Psoas muscle (tissue), 8 donors: ENCODE results near the gene PDZD8. TPM values are rescaled to one million over a fixed set of nuclear protein-coding genes. Genes with fewer than 3 reads are reported as not detected.

Experiments
- ATAC-seq, 4 donors: fragments of 200-7000 bp; cut with Tn5 transposase; one replicate each; pipeline ENCODE4 v1.9.1; 2020; ENCODE audit warnings: moderate library complexity in 3 of 4, mild to moderate bottlenecking in 2 of 4
- DNase-seq, 2 donors: peaks; one replicate each; pipeline ENCODE4 v3.0.0-alpha.2; 2020
- H3K27ac ChIP-seq: fragments of 200-600 bp; one replicate; pipeline ENCODE4 v1.8.0; 2022
- H3K27me3 ChIP-seq, 3 donors: fragments of 200-600 bp in 1 of 3; one replicate each; pipeline versions ENCODE4 v1.6.1 to v1.8.0; 2013 to 2022; ENCODE audit warnings: low read length in 2 of 3, mild to moderate bottlenecking in 2 of 3, moderate library complexity in 1 of 3; ENCODE audit not compliant: insufficient read depth in 3 of 3
- H3K36me3 ChIP-seq, 2 donors: fragments of 200-600 bp in 1 of 2; one replicate each; pipeline versions ENCODE4 v1.6.1 to v1.8.0; 2013 to 2022; ENCODE audit warnings: low read depth in 1 of 2, mild to moderate bottlenecking in 1 of 2, moderate library complexity in 1 of 2; ENCODE audit not compliant: insufficient read depth in 1 of 2
- H3K4me1 ChIP-seq: fragments of 200-600 bp; one replicate; pipeline ENCODE4 v1.8.0; 2022
- H3K4me3 ChIP-seq: fragments of 200-600 bp; one replicate; pipeline ENCODE4 v1.8.0; 2022; ENCODE audit warnings: mild to moderate bottlenecking
- H3K9me3 ChIP-seq: fragments of 200-600 bp; one replicate; pipeline ENCODE4 v1.8.0; 2022
- WGBS, 3 donors: extraction: QIAGEN DNeasy Blood & Tissue Kit; methylation state at CpG; one replicate each; pipeline versions ENCODE4 v1.1.6 to v1.1.7; 2013; 5-methylcytosine and 5-hydroxymethylcytosine counted together
- intact Hi-C, 2 donors: fragments of 100-400 bp; cut with DNase I; formaldehyde crosslinking; loops; one replicate each; pipeline versions ENCODE4 v1.11.0 to v1.14.2; 2022
- polyA plus RNA-seq, 3 donors: library from polyadenylated mRNA; stranded (reverse); fragments of 200-250 nt; gene quantifications; one replicate each; pipeline ENCODE4 v1.2.3, GENCODE V29; 2013
- total RNA-seq, 4 donors: library from RNA; stranded (reverse); fragmentation: NEBNext Ultra II Directional in 2 of 4; extraction: Animal tissue kit (Norgen Biotek cat#: 25700) in 2 of 4; gene quantifications; one replicate each; pipeline versions ENCODE4 v1.2.1 to v1.2.4, GENCODE V29; 2021 to 2023
- TF ChIP-seq, protein P1 (sequence below): fragments of 200-600 bp; IDR thresholded peaks from one replicate; pipeline ENCODE4 v1.8.0; 2022; ENCODE audit warnings: antibody characterized with exemption
- donor health status: healthy with polysubstance abuse.
- donor health status: DM: no; HTN: no; CAD: no; lungs with moderate emphysema.
- donor health status: Bipolar disorder and iron deficiency.
- donor health status: healthy.
- donor health status: DM: yes; HTN: yes; CAD: no.
- donor health status: DM: no; HTN: no; CAD: no.
- donor health status: DM: no; HTN: no; CAD: no.
- donor health status: DM: yes; HTN: yes; CAD: no.

The PDZD8 gene
- total and polyA plus RNA-seq, 7 donors, result 3.3 to 20.3 (median 19.1) TPM

DNA sequence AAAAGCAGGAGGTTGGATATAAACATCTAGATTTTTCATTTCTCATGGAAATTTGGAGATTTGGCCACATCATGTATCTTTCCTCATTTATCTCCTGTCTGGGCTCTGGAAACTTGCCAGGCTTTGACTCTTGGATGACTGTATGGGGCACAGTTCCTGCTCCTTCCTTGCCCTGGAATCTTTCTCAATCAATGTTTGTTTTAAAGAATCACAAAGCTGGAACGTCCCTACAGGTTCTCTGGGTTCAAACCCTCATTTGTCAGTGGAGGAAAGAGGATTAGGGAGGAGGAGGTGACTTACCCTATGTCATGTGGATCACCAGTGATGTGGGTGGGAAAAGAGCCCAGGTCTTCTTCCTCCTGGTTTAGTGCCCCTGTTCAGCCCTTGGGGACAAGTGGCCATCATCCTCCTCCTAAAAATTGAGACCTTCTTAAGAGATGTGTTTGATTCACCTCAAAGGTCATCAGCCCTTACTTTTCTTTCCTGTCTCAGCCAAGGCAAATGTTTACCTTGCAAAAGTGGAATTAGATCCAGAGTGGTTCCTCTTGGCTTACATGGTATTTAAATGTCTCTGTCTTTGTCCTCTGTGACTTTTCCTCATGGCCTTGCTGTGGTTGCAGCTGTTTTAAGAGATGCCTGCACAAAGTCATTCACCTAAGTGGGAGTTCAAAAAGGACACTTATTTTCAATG is 38.8 kb upstream of the PDZD8 start:
- H3K9me3 ChIP-seq, result no peaks in the 10 kb centered on the region
- 26% methylated on average over 1 of the region's 1 CpG for WGBS, 3 donors
- TF ChIP-seq, protein P1, sequence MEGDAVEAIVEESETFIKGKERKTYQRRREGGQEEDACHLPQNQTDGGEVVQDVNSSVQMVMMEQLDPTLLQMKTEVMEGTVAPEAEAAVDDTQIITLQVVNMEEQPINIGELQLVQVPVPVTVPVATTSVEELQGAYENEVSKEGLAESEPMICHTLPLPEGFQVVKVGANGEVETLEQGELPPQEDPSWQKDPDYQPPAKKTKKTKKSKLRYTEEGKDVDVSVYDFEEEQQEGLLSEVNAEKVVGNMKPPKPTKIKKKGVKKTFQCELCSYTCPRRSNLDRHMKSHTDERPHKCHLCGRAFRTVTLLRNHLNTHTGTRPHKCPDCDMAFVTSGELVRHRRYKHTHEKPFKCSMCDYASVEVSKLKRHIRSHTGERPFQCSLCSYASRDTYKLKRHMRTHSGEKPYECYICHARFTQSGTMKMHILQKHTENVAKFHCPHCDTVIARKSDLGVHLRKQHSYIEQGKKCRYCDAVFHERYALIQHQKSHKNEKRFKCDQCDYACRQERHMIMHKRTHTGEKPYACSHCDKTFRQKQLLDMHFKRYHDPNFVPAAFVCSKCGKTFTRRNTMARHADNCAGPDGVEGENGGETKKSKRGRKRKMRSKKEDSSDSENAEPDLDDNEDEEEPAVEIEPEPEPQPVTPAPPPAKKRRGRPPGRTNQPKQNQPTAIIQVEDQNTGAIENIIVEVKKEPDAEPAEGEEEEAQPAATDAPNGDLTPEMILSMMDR, result no peak
- no peaks in the 10 kb centered on the region for H3K36me3 ChIP-seq
- DNase-seq (no peak), ATAC-seq (no peak)
- H3K27ac ChIP-seq, result no peak overlapping the region
- peaks cover 0 to 5% (median 0%) of the 10 kb centered on the region in 3 donors for H3K27me3 ChIP-seq
- H3K4me3 ChIP-seq, result no peak overlapping the region
- H3K4me1 ChIP-seq, result no peaks in the 10 kb centered on the region
- intact Hi-C loops, result no loop called here

DNA sequence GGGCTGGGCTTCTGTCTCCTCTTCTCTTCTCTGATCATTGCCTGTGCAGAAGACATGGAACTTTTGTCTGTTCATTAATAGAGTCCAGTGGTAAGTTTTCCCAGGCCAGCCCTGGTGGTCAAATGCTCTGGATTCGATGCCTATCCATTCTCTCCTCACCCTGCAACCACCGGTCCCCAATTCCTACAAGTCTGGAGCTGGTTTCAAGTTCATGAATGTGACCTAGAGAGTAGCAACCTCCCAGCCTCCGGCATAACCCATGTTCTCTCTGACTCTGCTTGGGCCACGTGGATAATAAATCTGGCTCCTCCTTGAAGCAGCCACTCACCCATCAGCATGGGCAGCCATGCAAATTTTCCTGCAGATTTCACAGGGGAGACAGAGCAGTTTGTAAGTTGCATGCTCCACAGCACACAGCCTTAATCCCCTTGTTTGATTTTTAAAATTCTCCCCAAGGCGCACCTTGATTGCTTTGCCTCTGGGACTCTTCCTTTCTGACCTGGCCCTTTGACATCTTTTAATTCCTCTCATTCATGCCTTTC is 37.3 kb upstream of the PDZD8 start:
- Histone ChIP-seq H3K27me3 (peaks cover 0 to 5% (median 0%) of the 10 kb centered on the region in 3 donors), H3K27ac (no peak overlapping the region), H3K4me1 (no peaks in the 10 kb centered on the region), H3K36me3 (no peaks in the 10 kb centered on the region), H3K4me3 (no peak overlapping the region), H3K9me3 (no peaks in the 10 kb centered on the region)
- WGBS, 3 donors, result 58 to 65% (median 61%) methylated on average over 5 of the region's 5 CpGs
- intact Hi-C loops, result no loop called here
- TF ChIP-seq, protein P1, result no peak
- ATAC-seq (no peak), DNase-seq (no peak)

DNA sequence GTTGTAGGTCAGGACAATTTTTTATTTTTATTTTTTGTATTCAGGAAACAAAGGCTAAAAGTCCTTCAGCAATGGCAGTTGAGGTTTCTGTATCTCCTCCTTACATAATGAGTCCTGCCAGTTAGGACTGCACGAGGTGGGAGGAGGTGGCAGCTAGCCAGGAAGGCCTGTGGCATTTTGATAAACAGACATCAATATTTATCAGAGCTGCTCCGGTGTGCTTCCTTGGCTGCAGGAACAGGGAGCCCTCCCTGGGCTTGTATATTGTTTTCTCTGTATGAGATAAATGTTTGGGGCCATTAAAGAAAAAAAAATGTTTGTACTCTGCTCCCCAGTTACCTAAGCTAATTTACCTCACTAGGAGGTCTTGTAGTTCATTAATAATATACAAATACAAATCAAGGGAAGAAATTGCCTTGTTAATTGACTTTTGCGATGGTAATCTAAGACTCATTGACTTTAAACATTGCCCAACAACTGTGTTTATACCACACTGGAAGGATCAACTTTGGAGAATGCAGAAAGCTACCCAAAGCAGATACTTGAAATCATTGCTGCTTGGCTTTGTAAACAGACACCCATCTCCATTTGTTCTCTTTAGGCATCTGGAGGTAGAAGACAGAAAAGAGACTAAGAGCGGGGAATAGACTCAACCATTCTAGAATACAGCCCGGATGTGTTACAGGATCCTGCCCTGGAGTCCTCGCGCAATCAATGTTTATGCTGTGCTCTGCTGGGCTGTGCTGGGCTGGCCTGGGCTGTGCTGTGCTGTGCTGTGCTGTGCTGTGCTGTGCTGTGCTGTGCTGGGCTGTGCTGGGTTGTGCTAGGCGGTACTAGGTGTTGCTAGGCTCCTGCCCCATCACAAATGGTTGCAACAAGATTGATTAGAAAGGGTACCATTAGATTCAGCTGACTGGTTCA is 36.5 kb upstream of the PDZD8 start:
- ATAC-seq, result no peak
- intact Hi-C loops, result no loop called here
- WGBS, 3 donors, result 68 to 73% (median 68%) methylated on average over 8 of the region's 8 CpGs

DNA sequence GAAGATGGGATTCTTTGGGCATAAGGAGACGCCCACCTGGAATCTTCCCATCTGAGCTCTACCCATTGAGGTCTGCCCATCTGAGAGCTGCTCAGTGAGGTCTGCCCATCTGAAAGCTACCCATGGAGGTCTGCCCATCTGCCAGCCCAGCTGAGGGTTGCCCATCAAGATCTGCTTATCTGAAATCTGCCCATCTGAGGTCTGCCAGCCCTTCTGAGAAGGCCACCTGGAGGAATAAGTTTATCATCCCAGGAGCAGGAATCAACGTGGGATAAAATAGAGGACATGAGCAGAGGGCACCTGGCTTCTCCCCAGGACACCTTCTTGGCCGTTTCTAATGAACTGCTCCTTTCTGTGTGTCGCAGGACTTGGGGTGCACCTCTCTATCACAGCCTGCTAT is 35.3 kb upstream of the PDZD8 start:
- 77 to 82% (median 81%) methylated on average over 4 of the region's 4 CpGs for WGBS, 3 donors
- intact Hi-C loops, result no loop called here
- no peak overlapping the region for H3K27ac ChIP-seq
- H3K4me3 ChIP-seq, result no peak overlapping the region
- TF ChIP-seq, protein P1, result no peak
- H3K36me3 ChIP-seq, result no peaks in the 10 kb centered on the region
- no peak for DNase-seq
- H3K27me3 ChIP-seq, result peaks cover 0 to 5% (median 0%) of the 10 kb centered on the region in 3 donors
- no peaks in the 10 kb centered on the region for H3K9me3 ChIP-seq
- H3K4me1 ChIP-seq, result no peaks in the 10 kb centered on the region
- no peak for ATAC-seq

More for the DNA sequence above, 36.5 kb upstream of the PDZD8 start:
- TF ChIP-seq, protein P1, result no peak
- no peaks in the 10 kb centered on the region for H3K4me1 ChIP-seq
- H3K9me3 ChIP-seq, result no peaks in the 10 kb centered on the region
- peaks cover 0 to 5% (median 0%) of the 10 kb centered on the region in 3 donors for H3K27me3 ChIP-seq
- no peak overlapping the region for H3K27ac ChIP-seq
- H3K36me3 ChIP-seq, result no peaks in the 10 kb centered on the region
- no peak overlapping the region for H3K4me3 ChIP-seq
- DNase-seq, result no peak
